ENCODE results near the gene KPNA5. TPM values are rescaled to one million over a fixed set of nuclear protein-coding genes. Genes with fewer than 3 reads are reported as not detected.

The KPNA5 gene
- total and polyA plus RNA-seq, 2 of the 13 experiments (the other 11 are each of a cell fraction or from before 2014, with no cell fraction given): 5.3 to 13.0 TPM

DNA sequence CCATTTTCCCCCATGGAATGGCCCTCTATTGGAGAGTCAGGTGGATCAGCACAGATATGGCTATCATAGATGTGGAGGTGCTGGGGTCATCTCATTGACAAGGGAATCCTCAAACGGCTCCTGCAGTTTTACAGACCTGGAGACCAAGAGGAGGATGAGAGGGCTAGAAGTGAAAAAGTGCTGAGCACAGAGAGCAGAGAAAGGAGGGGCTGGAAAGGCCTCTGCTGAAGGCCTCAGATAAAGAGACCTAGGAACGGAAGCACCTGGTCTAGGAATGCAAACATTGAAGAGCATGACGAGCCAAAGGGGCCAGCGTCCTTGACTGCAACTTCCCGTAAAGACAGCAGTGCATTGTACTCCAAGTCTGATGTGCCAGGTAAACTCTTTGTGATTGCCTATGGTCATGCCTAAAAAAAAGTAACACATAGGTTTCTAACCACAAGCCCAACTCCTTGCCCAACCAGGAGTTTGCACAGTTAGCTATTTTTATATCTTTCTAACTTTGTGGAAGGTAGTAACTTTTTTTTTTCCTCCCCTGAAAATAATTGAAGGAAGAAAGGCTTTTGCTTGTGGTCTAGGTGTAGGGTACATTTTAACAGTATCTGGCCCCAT lies 49.5 kb upstream of the KPNA5 start:
- under 1% methylated on average over 5 of the region's 5 CpGs for WGBS (ENCODE audit: low lambda C conversion rate)
- Histone ChIP-seq H3K9ac (ENCODE audit: insufficient read depth, low read depth, low read length) (peak overlapping the region; percentile 61), H3K4me3 (replicated peaks in 1 of 3; ENCODE audit: insufficient read depth in 1 of 3, low read depth in 2 of 3, low read length in 3 of 3) (peak overlapping the region in 2 of 3 experiments; percentile 1 to 28; a peak in 2 of 6 replicates), H3K27me3 (ENCODE audit: control insufficient read depth in 1 of 2, insufficient read depth in 2 of 2, low read length in 2 of 2) (no peaks in the 10 kb centered on the region), H3K79me2 (ENCODE audit: insufficient read depth, low read length) (no peaks in the 10 kb centered on the region), H3K27ac (ENCODE audit: extremely low read length, insufficient read depth, low read length) (peak overlapping the region; percentile 83), H3K4me1 (ENCODE audit: insufficient read depth, low read length) (peaks cover 51% of the 10 kb centered on the region), H2AFZ (ENCODE audit: low read length) (peak overlapping the region; percentile 15), H3K9me3 (ENCODE audit: low read length) (no peaks in the 10 kb centered on the region), H3K36me3 (replicated peaks in 1 of 2; ENCODE audit: control insufficient read depth in 1 of 2, insufficient read depth in 2 of 2, low read length in 2 of 2) (peaks cover 2 to 7% of the 10 kb centered on the region in 2 experiments; a peak in 3 of 5 replicates), H3K4me2 (ENCODE audit: low read depth, low read length) (peak overlapping the region; percentile 81), H4K20me1 (ENCODE audit: insufficient read depth, low read length) (no peaks in the 10 kb centered on the region)
- intact Hi-C loops (cut with micrococcal nuclease; ENCODE audit: unreplicated experiment): loop anchor here (2.0 to 5.0 kb wide), 5 partner anchors 13 to 354 kb away; partner anchors contain the start of genes RSPH4A, RWDD1, TSPYL1 and ZUP1
- no TSS peak for BruUV-seq (replicated peaks)
- DNase-seq (ENCODE audit: low spot score) (peak; percentile 100), ATAC-seq (peak; percentile 99), FAIRE-seq (peak; percentile 96)
- in situ Hi-C loops (cut with HindIII; ENCODE audit: extremely low pct_ligation_motif_present, low pct_unique_long_range_greater_than_20kb): no loop called here
- ChIA-PET CTCF (ENCODE audit: low intra/inter-chr PET ratio, low total read pairs) (no interaction called here), POLR2A (interaction anchor here (0.7 to 2.5 kb wide), 3 partner anchors 15 to 77 kb away, joined by 3 to 14 read pairs (median 3); partner anchors contain the start of genes RSPH4A and RWDD1)
- TF ChIP-seq HNRNPK (IDR thresholded peaks at IDR 0.05; ENCODE audit: low read depth, low read length, poor library complexity, severe bottlenecking) (no peak), ZNF326 (CRISPR knock-in tag; IDR thresholded peaks at IDR 0.05; ENCODE audit: borderline replicate concordance) (no peak), IKZF1 (IDR thresholded peaks at IDR 0.05) (no peak), MEF2D (CRISPR knock-in tag; IDR thresholded peaks at IDR 0.05) (peak; percentile 86), FIP1L1 (IDR thresholded peaks at IDR 0.05; ENCODE audit: borderline replicate concordance, insufficient read depth, low read depth, low read length) (no peak), HMGA1 (CRISPR knock-in tag; conservative IDR thresholded peaks at IDR 0.05) (no peak), ETV5 (CRISPR knock-in tag; IDR thresholded peaks at IDR 0.05; ENCODE audit: borderline replicate concordance) (peak; percentile 100), U2AF2 (IDR thresholded peaks at IDR 0.05; ENCODE audit: low read depth, low read length) (no peak), ZNF547 (CRISPR knock-in tag; IDR thresholded peaks at IDR 0.05) (peak; percentile 52; the same call in 1 of the 2 replicates), KLF16 (CRISPR knock-in tag; IDR thresholded peaks at IDR 0.05) (peak in 1 of 2 experiments; percentile 78; a peak in 1 of 4 replicates), NFYC (CRISPR knock-in tag; IDR thresholded peaks at IDR 0.05) (peak; percentile 35; the same call in 1 of the 2 replicates), ATAD3A (CRISPR knock-in tag; IDR thresholded peaks at IDR 0.05) (no peak), TCF7 (IDR thresholded peaks at IDR 0.05; ENCODE audit: low read depth) (peak; percentile 72), RFXAP (CRISPR knock-in tag; IDR thresholded peaks at IDR 0.05; ENCODE audit: borderline replicate concordance) (peak; percentile 90), PAWR (CRISPR knock-in tag; IDR thresholded peaks at IDR 0.05; ENCODE audit: borderline replicate concordance) (no peak), SRSF1 (optimal IDR thresholded peaks at IDR 0.05; ENCODE audit: low read depth, low read length) (no peak), NPAS2 (CRISPR knock-in tag; IDR thresholded peaks at IDR 0.05; ENCODE audit: borderline replicate concordance) (no peak), ZNF7 (CRISPR knock-in tag; IDR thresholded peaks at IDR 0.05) (no peak), ZNF709 (CRISPR knock-in tag; IDR thresholded peaks at IDR 0.05) (no peak), EEA1 (CRISPR knock-in tag; IDR thresholded peaks at IDR 0.05; ENCODE audit: borderline replicate concordance) (no peak), ZNF816 (CRISPR knock-in tag; IDR thresholded peaks at IDR 0.05; ENCODE audit: borderline replicate concordance) (peak; percentile 61; the same call in 1 of the 2 replicates)
- TF ChIP-seq, protein P1, sequence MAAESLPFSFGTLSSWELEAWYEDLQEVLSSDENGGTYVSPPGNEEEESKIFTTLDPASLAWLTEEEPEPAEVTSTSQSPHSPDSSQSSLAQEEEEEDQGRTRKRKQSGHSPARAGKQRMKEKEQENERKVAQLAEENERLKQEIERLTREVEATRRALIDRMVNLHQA (CRISPR knock-in tag; IDR thresholded peaks at IDR 0.05): no peak
- TF ChIP-seq, protein P2, sequence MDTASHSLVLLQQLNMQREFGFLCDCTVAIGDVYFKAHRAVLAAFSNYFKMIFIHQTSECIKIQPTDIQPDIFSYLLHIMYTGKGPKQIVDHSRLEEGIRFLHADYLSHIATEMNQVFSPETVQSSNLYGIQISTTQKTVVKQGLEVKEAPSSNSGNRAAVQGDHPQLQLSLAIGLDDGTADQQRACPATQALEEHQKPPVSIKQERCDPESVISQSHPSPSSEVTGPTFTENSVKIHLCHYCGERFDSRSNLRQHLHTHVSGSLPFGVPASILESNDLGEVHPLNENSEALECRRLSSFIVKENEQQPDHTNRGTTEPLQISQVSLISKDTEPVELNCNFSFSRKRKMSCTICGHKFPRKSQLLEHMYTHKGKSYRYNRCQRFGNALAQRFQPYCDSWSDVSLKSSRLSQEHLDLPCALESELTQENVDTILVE (CRISPR knock-in tag; IDR thresholded peaks at IDR 0.05): peak; percentile 76
- TF ChIP-seq, protein P3, sequence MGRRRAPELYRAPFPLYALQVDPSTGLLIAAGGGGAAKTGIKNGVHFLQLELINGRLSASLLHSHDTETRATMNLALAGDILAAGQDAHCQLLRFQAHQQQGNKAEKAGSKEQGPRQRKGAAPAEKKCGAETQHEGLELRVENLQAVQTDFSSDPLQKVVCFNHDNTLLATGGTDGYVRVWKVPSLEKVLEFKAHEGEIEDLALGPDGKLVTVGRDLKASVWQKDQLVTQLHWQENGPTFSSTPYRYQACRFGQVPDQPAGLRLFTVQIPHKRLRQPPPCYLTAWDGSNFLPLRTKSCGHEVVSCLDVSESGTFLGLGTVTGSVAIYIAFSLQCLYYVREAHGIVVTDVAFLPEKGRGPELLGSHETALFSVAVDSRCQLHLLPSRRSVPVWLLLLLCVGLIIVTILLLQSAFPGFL (CRISPR knock-in tag; IDR thresholded peaks at IDR 0.05): no peak
